Ascending aorta (tissue), 2 donors: Measurements from ENCODE around the gene LDB1. TPM values are rescaled to one million over a fixed set of nuclear protein-coding genes. Genes with fewer than 3 reads are reported as not detected.

Experiments used
- DNase-seq, 2 donors: peaks; one replicate each; pipeline ENCODE4 v3.0.0-alpha.2; 2019; ENCODE audit warnings: low spot score in 2 of 2
- H3K27ac ChIP-seq, 2 donors: fragments of 200-600 bp; sonication (generic); one replicate each; pipeline ENCODE4 v1.5.1; 2016 to 2017; ENCODE audit warnings: mild to moderate bottlenecking in 1 of 2
- H3K27me3 ChIP-seq: fragments of 200-600 bp; sonication (generic); one replicate; pipeline ENCODE4 v1.5.1; 2017
- H3K36me3 ChIP-seq, 2 donors: fragments of 200-600 bp; sonication (generic); one replicate each; pipeline ENCODE4 v1.5.1; 2016
- H3K4me1 ChIP-seq, 2 donors: fragments of 200-600 bp; sonication (generic); one replicate each; pipeline ENCODE4 v1.5.1; 2016 to 2017; ENCODE audit warnings: mild to moderate bottlenecking in 1 of 2
- H3K4me3 ChIP-seq, 2 donors: fragments of 200-600 bp; sonication (generic); one replicate each; pipeline ENCODE4 v1.5.1; 2016 to 2017; ENCODE audit warnings: mild to moderate bottlenecking in 1 of 2
- H3K9me3 ChIP-seq, 2 donors: fragments of 200-600 bp; sonication (generic); one replicate each; pipeline ENCODE4 v1.5.1; 2016
- CTCF ChIP-seq, 3 experiments: fragments of 200-600 bp in 2 of 3; fragments of 450-650 bp in 1 of 3; sonication (generic) in 2 of 3; IDR thresholded peaks; one replicate each; pipeline ENCODE4 v1.5.1; 2016 to 2019; ENCODE audit warnings: antibody characterized with exemption in 3 of 3, mild to moderate bottlenecking in 1 of 3, moderate library complexity in 1 of 3
- intact Hi-C: fragments of 100-400 bp; cut with DNase I; formaldehyde crosslinking; loops from one replicate; pipeline ENCODE4 v1.15.1; 2023
- total RNA-seq: library from RNA; depleted of rRNA; stranded (reverse); fragments of >200 nt; gene quantifications from one replicate; pipeline ENCODE4 v1.1.0, GENCODE V29; 2016

The LDB1 gene
- total RNA-seq, 1 donor from 2014 or later = 29.8 TPM

- intact Hi-C loops = loop anchor here (1.0 to 10.0 kb wide), 6 partner anchors 14 to 1935 kb away; partner anchors contain the start of genes BLOC1S2, ERLIN1, HPS6 and NOLC1
- no peak for TF ChIP-seq CTCF (IDR thresholded peaks at IDR 0.05)
These were observed 589 bp downstream of the LDB1 start for GRCh38 chr10:102119417-102120141.

GRCh38 chr10:102118867-102119266 is 1.3 kb downstream of the LDB1 start:
- intact Hi-C loops = loop anchor here (2.0 to 5.0 kb wide), 2 partner anchors 33 to 54 kb away; partner anchors contain the start of genes HPS6 and NOLC1
- peak overlapping the region; percentile 98 to 100 for H3K27ac ChIP-seq
- DNase-seq = peak in 1 of 2 donors; percentile 73
- peaks cover 30 to 45% of the 10 kb centered on the region in 2 donors for H3K4me1 ChIP-seq
- H3K27me3 ChIP-seq = no peaks in the 10 kb centered on the region
- TF ChIP-seq CTCF (IDR thresholded peaks at IDR 0.05) = no peak
- no peaks in the 10 kb centered on the region for H3K36me3 ChIP-seq
- H3K4me3 ChIP-seq = peak overlapping the region; percentile 88 to 94
- no peaks in the 10 kb centered on the region for H3K9me3 ChIP-seq

More at GRCh38 chr10:102119417-102120141, 589 bp downstream of the LDB1 start:
- peak overlapping the region; percentile 88 to 94 for H3K4me3 ChIP-seq
- H3K36me3 ChIP-seq = no peaks in the 10 kb centered on the region
- H3K27me3 ChIP-seq = no peaks in the 10 kb centered on the region
- DNase-seq = peak; percentile 58 to 90
- H3K27ac ChIP-seq = peak overlapping the region; percentile 98 to 100
- peaks cover 27 to 42% of the 10 kb centered on the region in 2 donors for H3K4me1 ChIP-seq
- no peaks in the 10 kb centered on the region for H3K9me3 ChIP-seq

GRCh38 chr10:102117391-102118159 is 2.6 kb downstream of the LDB1 start:
- intact Hi-C loops = loop anchor here (2.0 to 5.0 kb wide), 2 partner anchors 35 to 53 kb away; partner anchors contain the start of genes HPS6 and NOLC1
- DNase-seq = peak in 1 of 2 donors; percentile 85
- no peaks in the 10 kb centered on the region for H3K9me3 ChIP-seq
- no peaks in the 10 kb centered on the region for H3K36me3 ChIP-seq
- peak overlapping the region; percentile 98 to 100 for H3K27ac ChIP-seq
- H3K4me3 ChIP-seq = peak overlapping the region; percentile 88 to 94
- H3K4me1 ChIP-seq = peaks cover 37 to 55% of the 10 kb centered on the region in 2 donors
- TF ChIP-seq CTCF (IDR thresholded peaks at IDR 0.05) = no peak
- H3K27me3 ChIP-seq = no peaks in the 10 kb centered on the region

GRCh38 chr10:102116656-102117055 is 3.5 kb downstream of the LDB1 start:
- H3K4me1 ChIP-seq = peaks cover 35 to 57% of the 10 kb centered on the region in 2 donors
- H3K4me3 ChIP-seq = peak overlapping the region; percentile 88 to 94
- peak overlapping the region; percentile 98 to 100 for H3K27ac ChIP-seq
- TF ChIP-seq CTCF (IDR thresholded peaks at IDR 0.05) = no peak
- intact Hi-C loops = loop anchor here (5.0 kb wide), 1 partner anchor 36 kb away; the partner anchor contains the start of gene NOLC1
- H3K9me3 ChIP-seq = no peaks in the 10 kb centered on the region
- DNase-seq = no peak
- H3K36me3 ChIP-seq = peaks cover 0 to under 1% of the 10 kb centered on the region in 2 donors
- no peaks in the 10 kb centered on the region for H3K27me3 ChIP-seq

- no peaks in the 10 kb centered on the region for H3K27me3 ChIP-seq
- peak overlapping the region; percentile 71 to 100 for H3K27ac ChIP-seq
- H3K4me3 ChIP-seq = peak overlapping the region in 1 of 2 donors; percentile 84
- intact Hi-C loops = loop anchor here (5.0 kb wide), 1 partner anchor 37 kb away; the partner anchor contains the start of gene NOLC1
- H3K9me3 ChIP-seq = no peaks in the 10 kb centered on the region
- H3K4me1 ChIP-seq = peaks cover 33 to 53% of the 10 kb centered on the region in 2 donors
- no peak for DNase-seq
- H3K36me3 ChIP-seq = peaks cover 7 to 9% of the 10 kb centered on the region in 2 donors
- TF ChIP-seq CTCF (IDR thresholded peaks at IDR 0.05) = no peak
These were observed 4.4 kb downstream of the LDB1 start for GRCh38 chr10:102115775-102116174.
